Posterior vena cava (tissue), 2 donors: Measurements from ENCODE around the gene NIPAL4. TPM values are rescaled to one million over a fixed set of nuclear protein-coding genes. Genes with fewer than 3 reads are reported as not detected.
"Not testable (repeated sequence)": the region's sequence is repeated elsewhere in the genome, so short reads cannot be mapped to it uniquely, and the experiment has no call there.

Experiments
- DNase-seq: peaks from one replicate; pipeline ENCODE4 v3.0.0-alpha.2; 2020; ENCODE audit warnings: low spot score
- intact Hi-C, 2 donors: fragments of 100-400 bp; cut with DNase I; formaldehyde crosslinking; loops; one replicate each; pipeline versions ENCODE4 v1.14.1 to v1.14.2; 2022 to 2023
- long read RNA-seq, 2 donors: library from polyadenylated mRNA; unstranded; transcript quantifications; one replicate each; pipeline ENCODE4 v2.0.0, GENCODE V29; 2020 to 2021
- total RNA-seq, 2 donors: library from RNA; stranded (reverse); fragmentation: NEBNext Ultra II Directional; extraction: Animal tissue kit (Norgen Biotek cat#: 25700); gene quantifications; one replicate each; pipeline ENCODE4 v1.2.1, GENCODE V29; 2021
- donor health status: DM: yes; HTN: yes; CAD: no.
- donor health status: DM: yes; HTN: yes; CAD: no.

NIPAL4 gene
- total RNA-seq, result under 1 TPM; 0.37 to 0.52 TPM
- long read RNA-seq, donor 1, result 0 reads
- long read RNA-seq, donor 2, result 0 reads

- intact Hi-C loops, result loop anchor here in 1 of 2 donors (2.0 kb wide), 1 partner anchor 77 kb away; no protein-coding TSS in a partner anchor
- DNase-seq, result no peak
Observed at GRCh38 chr5:157459715-157460599, at the start of gene NIPAL4. TSS of gene NIPAL4 (plus strand) at chr5:157460213. CDS start at chr5:157460321, 108 bp downstream.

- DNase-seq, result no peak
- intact Hi-C loops, result no loop called here
Observed at GRCh38 chr5:157415838-157416237, 44.2 kb upstream of the NIPAL4 start.

- DNase-seq, intact Hi-C loops: not testable (repeated sequence)
Observed at GRCh38 chr5:157419521-157419920, 40.5 kb upstream of the NIPAL4 start.

GRCh38 chr5:157429920-157430319, 30.1 kb upstream of the NIPAL4 start:
- DNase-seq, intact Hi-C loops: not testable (repeated sequence)

- no peak for DNase-seq
- intact Hi-C loops, result no loop called here
Observed at GRCh38 chr5:157431544-157432200, 28.3 kb upstream of the NIPAL4 start.

- intact Hi-C loops, result no loop called here
- DNase-seq, result no peak
Observed at GRCh38 chr5:157434096-157434495, 25.9 kb upstream of the NIPAL4 start.

- intact Hi-C loops, result no loop called here
- no peak for DNase-seq
Observed at GRCh38 chr5:157443041-157443549, 16.9 kb upstream of the NIPAL4 start.

- intact Hi-C loops, result no loop called here
- DNase-seq, result no peak
Observed at GRCh38 chr5:157444224-157444623, 15.8 kb upstream of the NIPAL4 start.

- no peak for DNase-seq
- intact Hi-C loops, result no loop called here
Observed at GRCh38 chr5:157445745-157446411, 14.1 kb upstream of the NIPAL4 start.

GRCh38 chr5:157446412-157446935, 13.5 kb upstream of the NIPAL4 start:
- no peak for DNase-seq
- intact Hi-C loops, result no loop called here

- intact Hi-C loops, result no loop called here
- DNase-seq, result no peak
Observed at GRCh38 chr5:157447201-157447637, 12.8 kb upstream of the NIPAL4 start.

- peak; percentile 84 for DNase-seq
- intact Hi-C loops, result no loop called here
Observed at GRCh38 chr5:157449011-157449723, 10.8 kb upstream of the NIPAL4 start.

GRCh38 chr5:157450024-157450423, 10.0 kb upstream of the NIPAL4 start:
- intact Hi-C loops, result no loop called here
- DNase-seq, result no peak

- intact Hi-C loops, result no loop called here
- DNase-seq, result no peak
Observed at GRCh38 chr5:157451806-157452205, 8.2 kb upstream of the NIPAL4 start.

- intact Hi-C loops, result no loop called here
- DNase-seq, result no peak
Observed at GRCh38 chr5:157454273-157454672, 5.7 kb upstream of the NIPAL4 start.

- intact Hi-C loops, result no loop called here
- no peak for DNase-seq
Observed at GRCh38 chr5:157455057-157455456, 5.0 kb upstream of the NIPAL4 start.

GRCh38 chr5:157456301-157456700, 3.7 kb upstream of the NIPAL4 start:
- no peak for DNase-seq
- intact Hi-C loops, result no loop called here

GRCh38 chr5:157457391-157457790, 2.6 kb upstream of the NIPAL4 start:
- no peak for DNase-seq
- intact Hi-C loops, result no loop called here

GRCh38 chr5:157458835-157459234, 1.2 kb upstream of the NIPAL4 start:
- DNase-seq, result no peak
- intact Hi-C loops, result loop anchor here in 1 of 2 donors (2.0 kb wide), 1 partner anchor 78 kb away; no protein-coding TSS in a partner anchor
